ES-I3 (cell line): ENCODE results near the gene MDGA2.

Experiments used
- H3K36me3 ChIP-seq: 2 replicates; pipeline ENCODE4 v1.6.1; 2013; ENCODE audit warnings: mild to moderate bottlenecking, low read length, control low read depth, moderate library complexity; ENCODE audit not compliant: insufficient read depth
- H3K4me1 ChIP-seq: 2 replicates; pipeline ENCODE4 v1.6.1; 2013; ENCODE audit warnings: mild to moderate bottlenecking, control low read depth, low read length; ENCODE audit not compliant: insufficient read depth
- H3K9ac ChIP-seq: 2 replicates; pipeline ENCODE4 v1.6.1; 2013; ENCODE audit warnings: low read depth, mild to moderate bottlenecking, low read length, moderate library complexity
- H3K9me3 ChIP-seq: 2 replicates; pipeline ENCODE4 v1.6.1; 2013; ENCODE audit warnings: mild to moderate bottlenecking, low read length, moderate library complexity; ENCODE audit not compliant: control insufficient read depth, insufficient read depth

MDGA2 gene

GRCh38 chr14:47392326-47392725, 283.1 kb downstream of the MDGA2 start:
- Histone ChIP-seq H3K36me3 (no peaks in the 10 kb centered on the region), H3K9ac (no peak overlapping the region), H3K9me3 (no peaks in the 10 kb centered on the region), H3K4me1 (peaks cover 8% of the 10 kb centered on the region)

GRCh38 chr14:47390831-47391504, 284.4 kb downstream of the MDGA2 start:
- H3K4me1 ChIP-seq: peaks cover 8% of the 10 kb centered on the region
- H3K36me3 ChIP-seq: no peaks in the 10 kb centered on the region
- H3K9me3 ChIP-seq: no peaks in the 10 kb centered on the region
- no peak overlapping the region for H3K9ac ChIP-seq

GRCh38 chr14:47389535-47389934, 285.9 kb downstream of the MDGA2 start:
- Histone ChIP-seq H3K4me1 (peaks cover 8% of the 10 kb centered on the region), H3K36me3 (no peaks in the 10 kb centered on the region), H3K9ac (no peak overlapping the region), H3K9me3 (no peaks in the 10 kb centered on the region)

- Histone ChIP-seq H3K4me1 (peaks cover 10% of the 10 kb centered on the region), H3K36me3 (no peaks in the 10 kb centered on the region), H3K9me3 (no peaks in the 10 kb centered on the region), H3K9ac (no peak overlapping the region)
Measured at GRCh38 chr14:47366006-47366405, 309.4 kb downstream of the MDGA2 start.

- Histone ChIP-seq H3K9me3 (no peaks in the 10 kb centered on the region), H3K9ac (no peak overlapping the region), H3K4me1 (peaks cover 10% of the 10 kb centered on the region), H3K36me3 (no peaks in the 10 kb centered on the region)
Measured at GRCh38 chr14:47365233-47365632, 310.2 kb downstream of the MDGA2 start.

GRCh38 chr14:47353186-47353585, 322.2 kb downstream of the MDGA2 start:
- peaks cover 7% of the 10 kb centered on the region; the same call in 1 of the 2 replicates for H3K9me3 ChIP-seq
- H3K9ac ChIP-seq: no peak overlapping the region
- H3K4me1 ChIP-seq: peaks cover 12% of the 10 kb centered on the region; the same call in 1 of the 2 replicates
- H3K36me3 ChIP-seq: no peaks in the 10 kb centered on the region

GRCh38 chr14:47346849-47347248, 328.6 kb downstream of the MDGA2 start:
- H3K9ac ChIP-seq: no peak overlapping the region
- no peaks in the 10 kb centered on the region for H3K36me3 ChIP-seq
- H3K4me1 ChIP-seq: peaks cover 10% of the 10 kb centered on the region; the same call in 1 of the 2 replicates
- no peaks in the 10 kb centered on the region for H3K9me3 ChIP-seq

- H3K9me3 ChIP-seq: no peaks in the 10 kb centered on the region
- no peaks in the 10 kb centered on the region for H3K36me3 ChIP-seq
- peaks cover 10% of the 10 kb centered on the region; the same call in 1 of the 2 replicates for H3K4me1 ChIP-seq
- no peak overlapping the region for H3K9ac ChIP-seq
Measured at GRCh38 chr14:47345016-47345415, 330.4 kb downstream of the MDGA2 start.

- Histone ChIP-seq H3K9ac (no peak overlapping the region), H3K4me1 (no peaks in the 10 kb centered on the region; the same call in 1 of the 2 replicates), H3K9me3 (no peaks in the 10 kb centered on the region), H3K36me3 (no peaks in the 10 kb centered on the region)
Measured at GRCh38 chr14:47332939-47333338, 342.5 kb downstream of the MDGA2 start.

- Histone ChIP-seq H3K36me3 (no peaks in the 10 kb centered on the region), H3K4me1 (peaks cover 1% of the 10 kb centered on the region; the same call in 1 of the 2 replicates), H3K9ac (no peak overlapping the region), H3K9me3 (no peaks in the 10 kb centered on the region)
Measured at GRCh38 chr14:47332106-47332505, 343.3 kb downstream of the MDGA2 start.

- no peak overlapping the region for H3K9ac ChIP-seq
- no peaks in the 10 kb centered on the region for H3K9me3 ChIP-seq
- peaks cover 5% of the 10 kb centered on the region; the same call in 1 of the 2 replicates for H3K4me1 ChIP-seq
- H3K36me3 ChIP-seq: no peaks in the 10 kb centered on the region
Measured at GRCh38 chr14:47328376-47328775, 347.0 kb downstream of the MDGA2 start.

GRCh38 chr14:47327336-47327735, 348.1 kb downstream of the MDGA2 start:
- H3K9me3 ChIP-seq: no peaks in the 10 kb centered on the region
- no peaks in the 10 kb centered on the region for H3K36me3 ChIP-seq

GRCh38 chr14:47322751-47323150, 352.7 kb downstream of the MDGA2 start:
- Histone ChIP-seq H3K9ac (no peak overlapping the region), H3K36me3 (no peaks in the 10 kb centered on the region), H3K4me1 (peaks cover 5% of the 10 kb centered on the region; the same call in 1 of the 2 replicates), H3K9me3 (no peaks in the 10 kb centered on the region)

More at GRCh38 chr14:47327336-47327735, 348.1 kb downstream of the MDGA2 start:
- Histone ChIP-seq H3K9ac (no peak overlapping the region), H3K4me1 (peaks cover 5% of the 10 kb centered on the region; the same call in 1 of the 2 replicates)

GRCh38 chr14:47302121-47302520, 373.3 kb downstream of the MDGA2 start:
- Histone ChIP-seq H3K9ac (no peak overlapping the region), H3K36me3 (no peaks in the 10 kb centered on the region), H3K4me1 (no peaks in the 10 kb centered on the region; the same call in 1 of the 2 replicates), H3K9me3 (no peaks in the 10 kb centered on the region)

GRCh38 chr14:47300796-47301195, 374.6 kb downstream of the MDGA2 start:
- Histone ChIP-seq H3K9ac (no peak overlapping the region), H3K36me3 (no peaks in the 10 kb centered on the region), H3K4me1 (no peaks in the 10 kb centered on the region; the same call in 1 of the 2 replicates), H3K9me3 (no peaks in the 10 kb centered on the region)
